Stimulated activated naive CD8-positive, alpha-beta T cell treated with anti-CD3 and anti-CD28 coated beads, Interleukin-15, Interleukin-2, amounts not matched to agents 100 ng/mL and 50 ng/mL, for 24 hours (primary cell): ENCODE measurements around the gene ZNF598.

Experiments used
- H3K27ac Mint-ChIP-seq: one replicate; pipeline ENCODE4 v1.8.0; 2021; ENCODE audit warnings: mild to moderate bottlenecking, mixed read lengths
- H3K27me3 Mint-ChIP-seq: one replicate; pipeline ENCODE4 v1.8.0; 2021; ENCODE audit warnings: mixed read lengths
- H3K36me3 Mint-ChIP-seq: one replicate; pipeline ENCODE4 v1.8.0; 2021; ENCODE audit warnings: low read depth, mixed read lengths
- H3K4me1 Mint-ChIP-seq: one replicate; pipeline ENCODE4 v1.8.0; 2021; ENCODE audit warnings: low read depth, mixed read lengths
- H3K4me3 Mint-ChIP-seq: one replicate; pipeline ENCODE4 v1.8.0; 2021; ENCODE audit warnings: mild to moderate bottlenecking, mixed read lengths
- H3K9me3 Mint-ChIP-seq: one replicate; pipeline ENCODE4 v1.8.0; 2021; ENCODE audit warnings: mixed read lengths

The ZNF598 gene

DNA sequence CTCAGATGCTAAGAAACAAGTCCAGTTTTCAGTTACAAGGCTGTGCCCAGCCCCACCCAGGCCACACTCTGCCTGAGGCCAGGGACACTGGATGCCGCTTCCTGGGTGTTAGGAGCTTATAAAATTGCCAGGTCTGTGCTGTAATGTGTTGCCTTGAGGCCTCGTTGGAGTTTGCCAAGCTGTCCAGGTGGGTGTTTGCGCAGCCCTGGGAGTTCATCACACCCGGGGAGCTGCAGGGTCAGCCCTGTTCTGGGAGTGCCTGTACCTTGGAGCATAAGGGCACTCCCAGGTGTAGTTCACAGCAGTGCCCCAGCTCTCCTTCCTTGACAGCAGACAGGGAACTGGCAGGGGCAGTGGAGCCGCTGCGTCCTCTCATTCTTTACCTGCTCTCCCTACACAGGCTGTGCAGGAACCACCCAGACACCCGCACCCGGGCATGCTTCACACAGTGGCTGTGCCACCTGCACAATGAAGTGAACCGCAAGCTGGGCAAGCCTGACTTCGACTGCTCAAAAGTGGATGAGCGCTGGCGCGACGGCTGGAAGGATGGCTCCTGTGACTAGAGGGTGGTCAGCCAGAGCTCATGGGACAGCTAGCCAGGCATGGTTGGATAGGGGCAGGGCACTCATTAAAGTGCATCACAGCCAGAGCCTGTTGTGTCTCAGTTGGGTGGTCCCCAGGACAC, 24.0 kb downstream of the ZNF598 start:
- H3K4me3 Mint-ChIP-seq = peak overlapping the region; percentile 86
- H3K27ac Mint-ChIP-seq = no peak overlapping the region
- no peaks in the 10 kb centered on the region for H3K9me3 Mint-ChIP-seq

DNA sequence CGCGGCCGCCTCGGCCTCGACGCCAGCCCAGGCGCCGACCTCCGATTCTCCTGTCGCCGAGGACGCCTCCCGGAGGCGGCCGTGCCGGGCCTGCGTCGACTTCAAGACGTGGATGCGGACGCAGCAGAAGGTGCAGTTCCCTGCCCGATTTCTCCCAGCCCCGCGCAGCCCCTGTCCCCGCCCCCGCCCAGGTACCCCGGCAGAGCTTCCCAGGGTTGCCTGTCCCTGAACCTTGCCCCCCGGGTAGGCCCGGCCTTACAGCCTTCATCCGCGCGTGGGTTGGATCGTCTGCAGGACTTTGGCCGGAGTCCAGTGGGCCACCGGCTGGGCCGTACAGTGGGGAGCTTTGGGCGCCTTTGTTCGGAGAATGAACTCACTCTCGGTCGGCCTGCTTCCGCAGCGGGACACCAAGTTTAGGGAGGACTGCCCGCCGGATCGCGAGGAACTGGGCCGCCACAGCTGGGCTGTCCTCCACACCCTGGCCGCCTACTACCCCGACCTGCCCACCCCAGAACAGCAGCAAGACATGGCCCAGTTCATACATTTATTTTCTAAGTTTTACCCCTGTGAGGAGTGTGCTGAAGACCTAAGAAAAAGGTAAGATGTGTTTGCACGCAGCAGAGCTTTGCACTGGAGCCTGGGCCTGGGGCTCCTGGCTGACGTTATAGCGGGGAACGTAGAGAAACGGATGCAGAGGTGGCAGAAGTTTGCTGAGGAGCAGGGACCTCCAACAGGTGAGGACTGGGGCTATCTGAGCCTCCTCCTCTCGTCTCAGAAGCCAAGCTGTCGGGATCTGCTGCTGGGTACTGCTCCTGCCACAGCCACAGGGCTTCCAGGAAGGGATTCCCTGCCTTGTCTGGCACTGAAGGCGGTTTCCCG, 25.0 kb downstream of the ZNF598 start:
- Mint-ChIP-seq H3K9me3 (no peaks in the 10 kb centered on the region), H3K4me1 (peaks cover 18% of the 10 kb centered on the region), H3K27me3 (peaks cover 39% of the 10 kb centered on the region), H3K36me3 (peaks cover 7% of the 10 kb centered on the region), H3K4me3 (peak overlapping the region; percentile 86), H3K27ac (peak overlapping the region; percentile 72)

More for the DNA sequence above, 24.0 kb downstream of the ZNF598 start:
- Mint-ChIP-seq H3K36me3 (peaks cover 7% of the 10 kb centered on the region), H3K27me3 (peaks cover 37% of the 10 kb centered on the region), H3K4me1 (peaks cover 21% of the 10 kb centered on the region)

DNA sequence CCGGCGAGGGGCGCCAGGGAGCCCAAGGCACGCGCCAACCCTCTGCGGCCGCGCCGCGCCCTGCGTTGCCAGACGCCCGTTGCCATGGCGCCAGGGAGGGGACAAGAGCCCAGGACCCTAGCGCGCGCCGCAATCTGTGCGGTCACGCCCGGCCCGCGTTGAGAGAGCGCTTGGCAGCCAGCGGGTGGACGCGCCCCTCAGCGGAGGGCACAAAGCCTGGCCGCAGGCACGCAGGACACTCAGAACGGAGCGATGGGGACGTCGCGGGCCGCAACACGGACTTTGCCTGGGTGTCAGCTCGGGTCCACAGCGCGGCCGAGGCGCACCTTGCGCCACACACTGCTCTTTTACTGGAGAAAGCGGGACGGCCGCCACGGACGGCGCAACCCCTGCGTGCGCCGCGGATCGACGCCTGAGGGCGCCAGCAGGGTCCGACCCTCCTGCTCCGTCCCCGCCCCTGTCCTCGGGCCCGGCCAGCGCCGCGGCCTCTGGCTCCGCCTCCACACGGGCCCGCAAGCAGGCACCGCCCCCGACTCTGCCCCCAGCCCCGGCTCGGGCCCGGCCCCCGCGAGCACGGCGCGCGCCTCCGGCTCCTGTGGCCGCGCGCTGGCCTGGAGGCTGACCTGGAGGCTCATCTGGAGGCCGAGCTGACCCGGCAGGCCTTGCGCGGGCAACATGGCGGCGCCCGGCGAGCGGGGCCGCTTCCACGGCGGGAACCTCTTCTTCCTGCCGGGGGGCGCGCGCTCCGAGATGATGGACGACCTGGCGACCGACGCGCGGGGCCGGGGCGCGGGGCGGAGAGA, 25.9 kb downstream of the ZNF598 start, which contains the start of gene GFER:
Gene GFER, plus strand, starts transcription at position 650 of the 803 bp plus-strand sequence. Its CDS starts 26 bp downstream, at position 676.
- Mint-ChIP-seq H3K36me3 (peaks cover 7% of the 10 kb centered on the region), H3K4me3 (peak within 1 kb of the TSS; percentile 86), H3K4me1 (peaks cover 21% of the 10 kb centered on the region), H3K27ac (peak within 1 kb of the TSS; percentile 72), H3K9me3 (no peaks in the 10 kb centered on the region), H3K27me3 (peaks cover 32% of the 10 kb centered on the region)

- peaks cover 28% of the 10 kb centered on the region for H3K27me3 Mint-ChIP-seq
- H3K36me3 Mint-ChIP-seq = peaks cover 7% of the 10 kb centered on the region
- H3K4me1 Mint-ChIP-seq = peaks cover 21% of the 10 kb centered on the region
- H3K9me3 Mint-ChIP-seq = no peaks in the 10 kb centered on the region
- no peak overlapping the region for H3K27ac Mint-ChIP-seq
- peak overlapping the region; percentile 73 for H3K4me3 Mint-ChIP-seq
Measured at GRCh38 chr16:1982991-1983543, 26.6 kb downstream of the ZNF598 start.

DNA sequence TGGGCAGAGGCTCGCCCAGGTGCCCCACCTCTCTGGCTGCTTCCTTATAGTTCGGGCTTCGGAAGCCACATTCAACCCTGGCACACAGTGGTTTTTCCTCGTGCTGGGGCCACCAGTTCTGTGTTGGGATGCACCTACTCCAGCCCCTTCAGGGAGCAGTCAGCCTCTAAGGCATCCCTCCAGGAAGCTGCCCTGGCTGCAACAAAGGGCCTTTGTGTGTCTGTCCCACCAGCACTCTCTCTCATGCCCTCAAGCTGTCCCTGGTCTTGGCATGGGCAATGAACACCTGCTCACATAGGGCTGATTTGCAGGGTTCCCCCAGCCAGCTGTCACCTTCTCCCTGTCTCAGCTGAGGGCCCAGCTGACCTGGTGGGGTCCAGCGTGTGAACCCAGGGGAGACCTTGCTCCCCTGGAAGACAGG, 27.6 kb downstream of the ZNF598 start:
- Mint-ChIP-seq H3K27ac (no peak overlapping the region), H3K4me3 (no peak overlapping the region), H3K36me3 (peaks cover 12% of the 10 kb centered on the region), H3K27me3 (peaks cover 25% of the 10 kb centered on the region), H3K4me1 (peaks cover 21% of the 10 kb centered on the region), H3K9me3 (no peaks in the 10 kb centered on the region)

- H3K36me3 Mint-ChIP-seq = peaks cover 8% of the 10 kb centered on the region
- H3K9me3 Mint-ChIP-seq = no peaks in the 10 kb centered on the region
- H3K4me1 Mint-ChIP-seq = peaks cover 21% of the 10 kb centered on the region
- H3K27me3 Mint-ChIP-seq = peaks cover 25% of the 10 kb centered on the region
- peak within 1 kb of the TSS; percentile 11 for H3K27ac Mint-ChIP-seq
- peak within 1 kb of the TSS; percentile 28 for H3K4me3 Mint-ChIP-seq
Measured at GRCh38 chr16:1981398-1981836, 28.2 kb downstream of the ZNF598 start, which contains the start of gene NOXO1. Gene NOXO1, minus strand, starts transcription at chr16:1981469. Its CDS starts 290 bp downstream, at chr16:1981179.

GRCh38 chr16:1980770-1981087, 28.9 kb downstream of the ZNF598 start:
- Mint-ChIP-seq H3K9me3 (no peaks in the 10 kb centered on the region), H3K27ac (no peak overlapping the region), H3K36me3 (peaks cover 11% of the 10 kb centered on the region), H3K27me3 (peaks cover 25% of the 10 kb centered on the region), H3K4me3 (no peak overlapping the region), H3K4me1 (peaks cover 21% of the 10 kb centered on the region)

DNA sequence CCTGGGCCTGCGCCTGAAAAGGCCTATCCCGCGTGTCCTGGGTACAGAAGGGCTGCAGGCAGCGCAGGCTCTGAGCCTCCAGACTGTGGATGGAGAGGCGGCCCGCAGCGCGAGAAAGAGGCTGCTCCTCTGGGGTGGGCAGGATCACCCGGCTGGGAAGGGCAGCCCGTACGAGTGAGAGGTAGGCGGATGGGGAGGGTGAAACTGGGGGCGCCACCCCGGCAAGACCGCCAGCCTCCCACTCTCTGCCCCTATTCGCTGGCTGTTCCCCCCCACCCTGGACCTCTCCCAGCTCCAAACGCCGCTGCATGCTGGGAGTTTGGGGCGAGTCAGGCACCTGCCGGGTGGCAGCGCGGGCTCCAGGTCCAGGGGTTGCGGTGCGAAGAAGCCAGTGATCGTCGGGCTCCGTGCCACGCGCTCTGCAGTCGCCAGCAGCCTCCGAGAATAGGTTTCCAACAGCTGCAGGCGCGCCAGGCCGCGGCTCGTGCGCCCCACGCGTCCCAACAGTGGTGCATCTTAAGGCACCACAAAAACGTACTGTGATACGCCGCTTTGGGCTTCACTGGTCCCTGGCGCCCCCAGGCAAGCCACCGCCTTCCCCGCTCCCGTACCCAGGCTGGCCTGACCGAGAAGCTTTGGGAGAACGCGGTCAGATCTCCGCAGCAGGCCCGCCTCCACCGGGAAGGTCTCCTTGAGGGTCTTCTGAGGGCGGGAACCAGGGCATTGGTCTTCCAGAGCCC, 29.4 kb downstream of the ZNF598 start:
- no peaks in the 10 kb centered on the region for H3K9me3 Mint-ChIP-seq
- H3K4me3 Mint-ChIP-seq = no peak overlapping the region
- peaks cover 25% of the 10 kb centered on the region for H3K27me3 Mint-ChIP-seq
- peaks cover 16% of the 10 kb centered on the region for H3K4me1 Mint-ChIP-seq
- H3K27ac Mint-ChIP-seq = no peak overlapping the region
- H3K36me3 Mint-ChIP-seq = peaks cover 13% of the 10 kb centered on the region

- Mint-ChIP-seq H3K36me3 (peaks cover 20% of the 10 kb centered on the region), H3K27me3 (peaks cover 25% of the 10 kb centered on the region), H3K27ac (no peak overlapping the region)
Measured at GRCh38 chr16:1979271-1980029, 30.2 kb downstream of the ZNF598 start.

DNA sequence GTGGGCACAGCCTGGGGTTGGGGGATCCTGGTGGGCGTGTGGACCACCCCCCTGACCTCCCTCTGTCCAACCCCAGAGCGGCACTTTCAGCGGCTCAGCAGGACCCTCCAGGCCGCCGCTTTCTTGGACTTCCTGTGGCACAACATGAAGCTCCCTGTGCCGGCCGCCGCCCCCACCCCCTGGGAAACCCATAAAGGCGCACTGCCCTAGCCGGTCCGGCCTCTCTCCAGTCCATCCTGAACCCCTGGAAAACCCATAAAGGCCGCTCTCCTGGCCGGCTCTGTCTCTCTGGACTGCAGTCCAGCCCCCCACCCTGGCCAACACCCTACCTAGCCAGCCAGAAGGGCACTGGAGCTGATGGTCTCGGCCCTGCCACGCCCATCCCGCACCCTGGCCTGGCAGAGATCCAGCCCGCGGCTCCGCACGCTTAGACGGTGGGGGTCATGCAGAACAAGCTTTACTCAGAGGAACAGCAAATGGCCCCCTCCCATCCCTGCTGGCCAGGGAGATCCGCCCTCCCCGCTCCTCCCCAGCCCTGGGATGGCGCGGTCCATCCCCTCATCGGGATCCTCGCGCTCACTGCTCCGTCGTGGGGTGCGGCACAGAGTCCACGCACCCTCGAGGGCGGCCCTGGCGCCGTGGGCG, 31.0 kb downstream of the ZNF598 start:
- Mint-ChIP-seq H3K4me3 (no peak overlapping the region), H3K36me3 (peaks cover 20% of the 10 kb centered on the region)

More at GRCh38 chr16:1979271-1980029, 30.2 kb downstream of the ZNF598 start:
- H3K9me3 Mint-ChIP-seq = no peaks in the 10 kb centered on the region
- no peak overlapping the region for H3K4me3 Mint-ChIP-seq
- H3K4me1 Mint-ChIP-seq = peaks cover 15% of the 10 kb centered on the region

GRCh38 chr16:1977875-1978268, 31.7 kb downstream of the ZNF598 start:
- H3K9me3 Mint-ChIP-seq = no peaks in the 10 kb centered on the region
- peaks cover 20% of the 10 kb centered on the region for H3K36me3 Mint-ChIP-seq
- no peak overlapping the region for H3K4me3 Mint-ChIP-seq
- H3K27ac Mint-ChIP-seq = no peak overlapping the region
- peaks cover 21% of the 10 kb centered on the region for H3K27me3 Mint-ChIP-seq
- H3K4me1 Mint-ChIP-seq = peaks cover 18% of the 10 kb centered on the region

More for the DNA sequence above, 31.0 kb downstream of the ZNF598 start:
- Mint-ChIP-seq H3K9me3 (no peaks in the 10 kb centered on the region), H3K4me1 (peaks cover 15% of the 10 kb centered on the region), H3K27ac (no peak overlapping the region), H3K27me3 (peaks cover 25% of the 10 kb centered on the region)

- peaks cover 20% of the 10 kb centered on the region for H3K36me3 Mint-ChIP-seq
- peaks cover 14% of the 10 kb centered on the region for H3K27me3 Mint-ChIP-seq
- H3K4me1 Mint-ChIP-seq = peaks cover 21% of the 10 kb centered on the region
- H3K9me3 Mint-ChIP-seq = no peaks in the 10 kb centered on the region
- H3K27ac Mint-ChIP-seq = no peak overlapping the region
- H3K4me3 Mint-ChIP-seq = no peak overlapping the region
Measured at GRCh38 chr16:1976951-1977874, 32.4 kb downstream of the ZNF598 start.
